Body of pancreas (tissue), 4 donors: ENCODE results near the gene SNRK.

Experiments
- POLR2A ChIP-seq, 3 donors: fragments of 450-650 bp; IDR thresholded peaks; one replicate each; pipeline ENCODE4 v1.6.1; 2016; ENCODE audit warnings: antibody characterized with exemption in 3 of 3, mild to moderate bottlenecking in 2 of 3
- TF ChIP-seq, protein P1 (sequence below), 7 experiments: fragments of 450-650 bp in 4 of 7; fragments of 200-600 bp in 3 of 7; sonication (generic) in 3 of 7; IDR thresholded peaks; one replicate each; pipeline ENCODE4 v1.5.1; 2016 to 2019; ENCODE audit warnings: antibody characterized with exemption in 7 of 7

DNA sequence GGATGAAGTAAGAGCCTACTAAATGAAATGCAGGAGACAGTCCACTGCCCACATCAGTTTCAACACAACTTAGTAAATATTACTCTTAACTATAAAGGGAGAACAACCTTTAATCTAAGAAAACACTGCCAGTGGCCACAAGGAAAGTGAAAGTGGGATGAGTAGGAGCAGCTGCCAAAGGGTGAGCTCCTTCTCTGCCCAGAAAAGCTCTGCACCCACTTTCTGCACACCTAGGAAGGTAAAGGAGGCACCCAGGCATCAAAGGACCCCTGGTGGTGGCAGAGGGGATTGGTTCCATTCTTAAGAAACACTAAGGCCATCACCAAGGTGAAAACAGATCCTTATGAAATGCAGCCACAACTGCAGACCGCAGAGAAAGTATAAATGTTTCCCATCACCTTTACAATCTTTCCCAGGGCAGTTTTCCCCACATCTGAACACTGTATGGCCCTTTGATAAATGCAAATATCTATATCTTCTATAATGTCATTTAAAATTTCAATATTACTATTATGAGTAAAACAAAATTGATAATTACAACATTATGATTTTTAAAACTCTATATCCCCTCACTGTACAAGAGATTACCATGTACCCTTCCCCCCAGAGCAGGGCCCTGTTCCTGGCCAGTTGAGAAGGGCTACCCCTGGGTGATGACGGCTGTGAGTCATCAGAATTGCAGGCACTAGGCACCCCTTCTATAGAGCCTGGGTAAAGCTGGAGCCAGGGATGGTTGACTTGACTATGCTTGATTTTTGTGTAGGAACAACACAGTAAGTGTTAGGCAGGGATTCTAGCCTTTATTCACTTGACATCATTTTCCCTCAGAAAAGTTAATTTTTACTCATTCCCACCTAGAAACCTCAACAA is 92.0 kb downstream of the SNRK start:
- no peak for TF ChIP-seq POLR2A (IDR thresholded peaks at IDR 0.05)
- TF ChIP-seq, protein P1, sequence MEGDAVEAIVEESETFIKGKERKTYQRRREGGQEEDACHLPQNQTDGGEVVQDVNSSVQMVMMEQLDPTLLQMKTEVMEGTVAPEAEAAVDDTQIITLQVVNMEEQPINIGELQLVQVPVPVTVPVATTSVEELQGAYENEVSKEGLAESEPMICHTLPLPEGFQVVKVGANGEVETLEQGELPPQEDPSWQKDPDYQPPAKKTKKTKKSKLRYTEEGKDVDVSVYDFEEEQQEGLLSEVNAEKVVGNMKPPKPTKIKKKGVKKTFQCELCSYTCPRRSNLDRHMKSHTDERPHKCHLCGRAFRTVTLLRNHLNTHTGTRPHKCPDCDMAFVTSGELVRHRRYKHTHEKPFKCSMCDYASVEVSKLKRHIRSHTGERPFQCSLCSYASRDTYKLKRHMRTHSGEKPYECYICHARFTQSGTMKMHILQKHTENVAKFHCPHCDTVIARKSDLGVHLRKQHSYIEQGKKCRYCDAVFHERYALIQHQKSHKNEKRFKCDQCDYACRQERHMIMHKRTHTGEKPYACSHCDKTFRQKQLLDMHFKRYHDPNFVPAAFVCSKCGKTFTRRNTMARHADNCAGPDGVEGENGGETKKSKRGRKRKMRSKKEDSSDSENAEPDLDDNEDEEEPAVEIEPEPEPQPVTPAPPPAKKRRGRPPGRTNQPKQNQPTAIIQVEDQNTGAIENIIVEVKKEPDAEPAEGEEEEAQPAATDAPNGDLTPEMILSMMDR (IDR thresholded peaks at IDR 0.05) = peak; percentile 56 to 86 (median 75)
